Heart right ventricle (tissue), 16 donors: Measurements from ENCODE around the gene PATE2. TPM values are rescaled to one million over a fixed set of nuclear protein-coding genes. Genes with fewer than 3 reads are reported as not detected.

Experiments used
- ATAC-seq, 8 donors: fragments of 200-7000 bp; cut with Tn5 transposase; one replicate each; pipeline ENCODE4 v1.9.1; 2020; ENCODE audit warnings: mild to moderate bottlenecking in 8 of 8, moderate library complexity in 8 of 8, moderate number of reproducible peaks in 1 of 8
- DNase-seq, 2 donors: peaks; one replicate each; pipeline ENCODE4 v3.0.0-alpha.2; 2020
- H3K27ac ChIP-seq, 10 donors: fragments of 200-600 bp; sonication (generic) in 2 of 10; one replicate each; pipeline versions ENCODE4 v1.5.0 to v1.8.0; 2020 to 2022; ENCODE audit warnings: mild to moderate bottlenecking in 3 of 10
- H3K27me3 ChIP-seq, 7 donors: fragments of 200-600 bp; one replicate each; pipeline ENCODE4 v1.8.0; 2021 to 2022; ENCODE audit warnings: mild to moderate bottlenecking in 2 of 7
- H3K36me3 ChIP-seq, 9 donors: fragments of 200-600 bp; sonication (generic) in 1 of 9; one replicate each; pipeline versions ENCODE4 v1.5.0 to v1.8.0; 2020 to 2022; ENCODE audit warnings: mild to moderate bottlenecking in 2 of 9
- H3K4me1 ChIP-seq, 9 donors: fragments of 200-600 bp; sonication (generic) in 1 of 9; one replicate each; pipeline versions ENCODE4 v1.5.0 to v1.8.0; 2020 to 2022; ENCODE audit warnings: mild to moderate bottlenecking in 4 of 9
- H3K4me3 ChIP-seq, 10 donors: fragments of 200-600 bp; sonication (generic) in 2 of 10; one replicate each; pipeline versions ENCODE4 v1.5.0 to v1.8.0; 2020 to 2022; ENCODE audit warnings: mild to moderate bottlenecking in 7 of 10, moderate library complexity in 2 of 10
- H3K9me3 ChIP-seq, 11 donors: fragments of 200-600 bp in 10 of 11; sonication (generic) in 2 of 11; one replicate each; pipeline versions ENCODE4 v1.5.0 to v1.8.0; 2013 to 2022; ENCODE audit warnings: mild to moderate bottlenecking in 2 of 11, control low read depth in 1 of 11, moderate library complexity in 1 of 11
- WGBS, 2 donors: extraction: QIAGEN DNeasy Blood & Tissue Kit; methylation state at CpG; one replicate each; pipeline ENCODE4 v1.1.7; 2013; ENCODE audit warnings: inconsistent platforms in 1 of 2; 5-methylcytosine and 5-hydroxymethylcytosine counted together
- intact Hi-C, 10 donors: fragments of 100-400 bp; cut with DNase I; formaldehyde crosslinking; loops; one replicate each; pipeline versions ENCODE4 v1.11.1 to v1.14.2; 2022
- polyA plus RNA-seq, 2 donors: library from polyadenylated mRNA; stranded (reverse); fragments of 200-250 nt; gene quantifications; one replicate each; pipeline ENCODE4 v1.2.3, GENCODE V29; 2013
- total RNA-seq, 10 donors: library from RNA; stranded (reverse); fragmentation: NEBNext Ultra II Directional in 3 of 10; extraction: Animal tissue kit (Norgen Biotek cat#: 25700) in 3 of 10; gene quantifications; one replicate each; pipeline versions ENCODE4 v1.2.1 to v1.2.4, GENCODE V29; 2021 to 2023
- TF ChIP-seq, protein P1 (sequence below), 9 donors: fragments of 200-600 bp; sonication (generic) in 2 of 9; IDR thresholded peaks; one replicate each; pipeline versions ENCODE4 v1.5.0 to v1.8.0; 2021 to 2022; ENCODE audit warnings: antibody characterized with exemption in 9 of 9, mild to moderate bottlenecking in 5 of 9, moderate library complexity in 1 of 9
- donor health status: Arrhythmogenic right ventricular cardiomyopathy.
- donor health status: ischemic (EF 13 %, LVEDD 7.1; RV severe dilation, severe dysfunction).
- donor health status: healthy with polysubstance abuse.
- donor health status: DM: no; HTN: yes; CAD: no.
- donor health status: DM: no; HTN: no; CAD: no.
- donor health status: ischemic (EF 25% LVEDD 6.9; RV normal size, moderate dysfunction).
- donor health status: ischemic (EF 25% LVEDD 5.7; RV mildly dilated, moderate dysfunction).
- donor health status: healthy.
- donor health status: DM: yes; HTN: yes; CAD: no.
- donor health status: Ischemic cardiomyopathy.
- donor health status: ischemic (EF 35%, LVEDD 5.7; RV mildly dilated, moderate dysfunction).
- donor health status: nonischemic (EF 11% LVEDD 7.7; RV severe dilation, severe dysfunction).
- donor health status: DM: yes; HTN: yes; CAD: no.
- donor health status: PGD.
- donor health status: ischemic (EF 29% LVEDD 5.4; RV normal size, mild dysfunction).
- donor health status: nonischemic (EF 23%, LVEDD 6.1; RV moderate dilation, normal function).

PATE2 gene
- total and polyA plus RNA-seq, 12 donors = not detected

DNA sequence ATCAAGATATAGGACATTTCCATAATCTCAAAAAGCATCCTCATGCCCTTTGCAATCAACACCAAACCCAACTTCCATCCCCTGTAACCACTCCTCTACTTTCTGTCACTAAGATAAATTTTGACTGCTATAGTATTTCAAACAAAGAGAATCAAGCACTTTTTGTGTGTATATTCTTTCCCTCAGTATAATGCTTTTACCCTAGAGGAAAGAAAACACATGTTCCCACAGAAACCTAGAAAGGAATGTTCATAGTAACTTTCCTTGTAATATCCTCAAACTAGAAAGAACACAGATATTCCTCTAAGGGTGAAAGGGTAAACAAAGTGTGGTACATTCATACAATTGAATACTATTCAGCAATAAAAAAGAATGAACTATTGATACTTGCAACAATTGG lies 38.0 kb downstream of the PATE2 start:
- intact Hi-C loops = no loop called here
- no peak overlapping the region for H3K4me3 ChIP-seq
- no peak for ATAC-seq
- H3K27ac ChIP-seq = no peak overlapping the region
- DNase-seq = no peak
- TF ChIP-seq, protein P1, sequence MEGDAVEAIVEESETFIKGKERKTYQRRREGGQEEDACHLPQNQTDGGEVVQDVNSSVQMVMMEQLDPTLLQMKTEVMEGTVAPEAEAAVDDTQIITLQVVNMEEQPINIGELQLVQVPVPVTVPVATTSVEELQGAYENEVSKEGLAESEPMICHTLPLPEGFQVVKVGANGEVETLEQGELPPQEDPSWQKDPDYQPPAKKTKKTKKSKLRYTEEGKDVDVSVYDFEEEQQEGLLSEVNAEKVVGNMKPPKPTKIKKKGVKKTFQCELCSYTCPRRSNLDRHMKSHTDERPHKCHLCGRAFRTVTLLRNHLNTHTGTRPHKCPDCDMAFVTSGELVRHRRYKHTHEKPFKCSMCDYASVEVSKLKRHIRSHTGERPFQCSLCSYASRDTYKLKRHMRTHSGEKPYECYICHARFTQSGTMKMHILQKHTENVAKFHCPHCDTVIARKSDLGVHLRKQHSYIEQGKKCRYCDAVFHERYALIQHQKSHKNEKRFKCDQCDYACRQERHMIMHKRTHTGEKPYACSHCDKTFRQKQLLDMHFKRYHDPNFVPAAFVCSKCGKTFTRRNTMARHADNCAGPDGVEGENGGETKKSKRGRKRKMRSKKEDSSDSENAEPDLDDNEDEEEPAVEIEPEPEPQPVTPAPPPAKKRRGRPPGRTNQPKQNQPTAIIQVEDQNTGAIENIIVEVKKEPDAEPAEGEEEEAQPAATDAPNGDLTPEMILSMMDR (IDR thresholded peaks at IDR 0.05) = no peak
- H3K27me3 ChIP-seq = peaks cover 0 to 4% (median 0%) of the 10 kb centered on the region in 7 donors
- H3K4me1 ChIP-seq = no peaks in the 10 kb centered on the region
- peaks cover 0 to 19% (median 3%) of the 10 kb centered on the region in 11 donors for H3K9me3 ChIP-seq
- no peaks in the 10 kb centered on the region for H3K36me3 ChIP-seq

DNA sequence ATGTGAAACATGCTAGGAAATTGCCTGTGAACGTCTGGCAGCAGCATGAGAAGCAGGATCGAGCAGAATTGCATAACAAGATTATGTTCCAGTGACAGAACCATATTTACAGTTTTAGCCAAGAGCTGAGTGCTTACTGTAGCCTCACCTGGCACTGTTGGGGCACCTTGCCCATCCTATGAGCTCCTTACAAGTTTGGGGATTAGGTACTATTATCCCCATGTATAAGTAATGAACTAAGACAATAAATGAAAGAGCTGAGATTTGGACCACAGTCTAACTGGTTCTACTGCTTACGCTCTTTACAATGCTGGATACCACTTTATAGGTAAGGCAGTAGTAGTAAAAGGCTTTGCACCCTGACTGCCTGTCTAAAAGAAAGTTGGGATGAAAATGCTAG lies 49.7 kb downstream of the PATE2 start:
- Histone ChIP-seq H3K36me3 (no peaks in the 10 kb centered on the region), H3K4me1 (no peaks in the 10 kb centered on the region), H3K9me3 (no peaks in the 10 kb centered on the region), H3K4me3 (no peak overlapping the region), H3K27ac (no peak overlapping the region), H3K27me3 (peaks cover 0 to 4% (median 0%) of the 10 kb centered on the region in 7 donors)
- TF ChIP-seq, protein P1 (IDR thresholded peaks at IDR 0.05) = no peak
- ATAC-seq (no peak), DNase-seq (no peak)
- WGBS, 2 donors = 69 to 74% methylated on average over 3 of the region's 3 CpGs
- intact Hi-C loops = no loop called here

Other genes starting within 250 kb of the PATE2 start
- gene EI24, start 209.4 kb downstream of the PATE2 start, total RNA-seq = 10 to 100 TPM; 43.3 to 73.7 (median 51.5) TPM
- gene EI24, start 209.4 kb downstream of the PATE2 start, polyA plus RNA-seq = 10 to 100 TPM; 16.5 to 72.9 TPM
- 10 to 100 TPM; 52.1 to 83.9 (median 58.5) TPM for gene STT3A, start 186.0 kb downstream of the PATE2 start, total RNA-seq
- gene STT3A, start 186.0 kb downstream of the PATE2 start, polyA plus RNA-seq = 10 to 100 TPM; 19.5 to 61.0 TPM
- 1 to 10 TPM in 8 of 10 donors, under 1 TPM in 2; 0.93 to 3.8 (median 1.3) TPM for gene CHEK1, start 153.7 kb downstream of the PATE2 start, total RNA-seq
- under 1 TPM; 0.64 to 0.73 TPM for gene CHEK1, start 153.7 kb downstream of the PATE2 start, polyA plus RNA-seq
- gene ACRV1, start 98.0 kb downstream of the PATE2 start, total RNA-seq = not detected
- not detected for gene ACRV1, start 98.0 kb downstream of the PATE2 start, polyA plus RNA-seq
- gene PATE1, start 32.5 kb downstream of the PATE2 start, total RNA-seq = not detected
- gene PATE1, start 32.5 kb downstream of the PATE2 start, polyA plus RNA-seq = not detected
- not detected for gene PATE3, start 9.3 kb upstream of the PATE2 start, total RNA-seq
- gene PATE3, start 9.3 kb upstream of the PATE2 start, polyA plus RNA-seq = not detected
- gene PATE4, start 54.5 kb upstream of the PATE2 start, total RNA-seq = not detected
- not detected for gene PATE4, start 54.5 kb upstream of the PATE2 start, polyA plus RNA-seq
- gene HYLS1, start 108.8 kb upstream of the PATE2 start, total RNA-seq = 1 to 10 TPM; 2.0 to 6.4 (median 3.8) TPM
- 1 to 10 TPM; 2.5 to 3.1 TPM for gene HYLS1, start 108.8 kb upstream of the PATE2 start, polyA plus RNA-seq
- 10 to 100 TPM in 1 of 10 donors, 1 to 10 TPM in 9; 4.9 to 12.4 (median 7.7) TPM for gene PUS3, start 124.4 kb upstream of the PATE2 start, total RNA-seq
- gene PUS3, start 124.4 kb upstream of the PATE2 start, polyA plus RNA-seq = 1 to 10 TPM; 7.2 to 8.0 TPM
- not detected for gene DDX25, start 125.7 kb upstream of the PATE2 start, total RNA-seq
- gene DDX25, start 125.7 kb upstream of the PATE2 start, polyA plus RNA-seq = under 1 TPM in 1 of 2 donors, not detected in 1; 0.01 TPM
- under 1 TPM in 1 of 10 donors, not detected in 9; 0.38 TPM for gene VSIG10L2, start 167.2 kb upstream of the PATE2 start, total RNA-seq
- under 1 TPM; 0.15 to 0.35 TPM for gene VSIG10L2, start 167.2 kb upstream of the PATE2 start, polyA plus RNA-seq